ENCODE results near the gene LKAAEAR1.

LKAAEAR1 gene

GRCh38 chr20:64073476-64074183 lies 10.6 kb downstream of the LKAAEAR1 start (continued):
- TF ChIP-seq TSHZ2 (CRISPR knock-in tag; IDR thresholded peaks at IDR 0.05) (no peak), ZNF8 (CRISPR knock-in tag; IDR thresholded peaks at IDR 0.05) (no peak), ARNTL (CRISPR knock-in tag; IDR thresholded peaks at IDR 0.05; ENCODE audit: borderline replicate concordance, low read depth) (no peak), BACH2 (CRISPR knock-in tag; IDR thresholded peaks at IDR 0.05; ENCODE audit: borderline replicate concordance) (no peak), ISL1 (CRISPR knock-in tag; IDR thresholded peaks at IDR 0.05) (no peak), ZFP30 (CRISPR knock-in tag; IDR thresholded peaks at IDR 0.05) (no peak), GLIS3 (CRISPR knock-in tag; IDR thresholded peaks at IDR 0.05) (no peak)

GRCh38 chr20:64072498-64073063 lies 11.6 kb downstream of the LKAAEAR1 start:
- TF ChIP-seq TSHZ2 (CRISPR knock-in tag; IDR thresholded peaks at IDR 0.05) (no peak), ESRRG (CRISPR knock-in tag; IDR thresholded peaks at IDR 0.05) (no peak), PPARA (CRISPR knock-in tag; IDR thresholded peaks at IDR 0.05; ENCODE audit: borderline replicate concordance) (no peak), ZC3H10 (CRISPR knock-in tag; IDR thresholded peaks at IDR 0.05) (no peak), CSDC2 (CRISPR knock-in tag; IDR thresholded peaks at IDR 0.05) (no peak), ZNF8 (CRISPR knock-in tag; IDR thresholded peaks at IDR 0.05) (no peak), POU6F1 (CRISPR knock-in tag; IDR thresholded peaks at IDR 0.05; ENCODE audit: borderline replicate concordance, low read depth) (no peak), TCF4 (CRISPR knock-in tag; IDR thresholded peaks at IDR 0.05; ENCODE audit: borderline replicate concordance) (no peak), TOX (CRISPR knock-in tag; IDR thresholded peaks at IDR 0.05; ENCODE audit: borderline replicate concordance) (no peak), PATZ1 (CRISPR knock-in tag; IDR thresholded peaks at IDR 0.05; ENCODE audit: borderline replicate concordance) (no peak), GLIS3 (CRISPR knock-in tag; IDR thresholded peaks at IDR 0.05) (no peak), BACH2 (CRISPR knock-in tag; IDR thresholded peaks at IDR 0.05; ENCODE audit: borderline replicate concordance) (no peak), RARB (CRISPR knock-in tag; IDR thresholded peaks at IDR 0.05) (no peak), ZFP30 (CRISPR knock-in tag; IDR thresholded peaks at IDR 0.05) (no peak), ARNTL (CRISPR knock-in tag; IDR thresholded peaks at IDR 0.05; ENCODE audit: borderline replicate concordance, low read depth) (no peak), OSR1 (CRISPR knock-in tag; IDR thresholded peaks at IDR 0.05) (no peak)
- ATAC-seq = no peak

GRCh38 chr20:64071341-64072332 lies 12.6 kb downstream of the LKAAEAR1 start:
- no peak for ATAC-seq
- no peak for TF ChIP-seq TOX (CRISPR knock-in tag; IDR thresholded peaks at IDR 0.05; ENCODE audit: borderline replicate concordance)
- TF ChIP-seq OSR1 (CRISPR knock-in tag; IDR thresholded peaks at IDR 0.05) = no peak
- no peak for TF ChIP-seq RARB (CRISPR knock-in tag; IDR thresholded peaks at IDR 0.05)
- TF ChIP-seq CREB5 (CRISPR knock-in tag; IDR thresholded peaks at IDR 0.05; ENCODE audit: low read depth) = no peak
- TF ChIP-seq ZNF70 (CRISPR knock-in tag; IDR thresholded peaks at IDR 0.05) = no peak
- no peak for TF ChIP-seq PPARA (CRISPR knock-in tag; IDR thresholded peaks at IDR 0.05; ENCODE audit: borderline replicate concordance)

All from SK-N-SH treated with all-trans-retinoic acid at 6 μM for 48 hours (cell line).